Fibroblast of lung (primary cell): Measurements from ENCODE around the gene CLPTM1. TPM values are rescaled to one million over a fixed set of nuclear protein-coding genes. Genes with fewer than 3 reads are reported as not detected.
A peak's percentile ranks its signal among the peaks of the same experiment; 100 is the strongest.

Experiments
- DNase-seq, 2 donors: peaks; one replicate each; pipeline versions ENCODE4 v3.0.0 to v3.0.0-alpha.2; 2010; ENCODE audit warnings: low read depth in 2 of 2
- H2AFZ ChIP-seq: 2 replicates; pipeline ENCODE4 v1.5.1; 2012; ENCODE audit warnings: low read length, control low read depth, inconsistent platforms
- H3K27ac ChIP-seq: 2 replicates; pipeline ENCODE4 v1.5.1; 2011; ENCODE audit warnings: low read length, control low read depth; ENCODE audit not compliant: insufficient read depth
- H3K27me3 ChIP-seq: 2 replicates; pipeline ENCODE4 v1.5.1; 2011; ENCODE audit warnings: mild to moderate bottlenecking, low read length; ENCODE audit not compliant: control insufficient read depth, insufficient read depth
- H3K36me3 ChIP-seq: 2 replicates; pipeline ENCODE4 v1.5.1; 2011; ENCODE audit warnings: low read length; ENCODE audit not compliant: control insufficient read depth, insufficient read depth
- H3K4me1 ChIP-seq: 2 replicates; pipeline ENCODE4 v1.5.1; 2011; ENCODE audit warnings: low read length; ENCODE audit not compliant: control insufficient read depth, insufficient read depth; ENCODE audit errors: extremely low read depth
- H3K4me2 ChIP-seq: 2 replicates; pipeline ENCODE4 v1.5.1; 2011; ENCODE audit warnings: low read length, control low read depth; ENCODE audit not compliant: insufficient read depth; ENCODE audit errors: extremely low read depth
- H3K4me3 ChIP-seq, 4 experiments: fragments of 200-600 bp in 1 of 4; sonication (generic) in 1 of 4; replicated peaks in 1 of 4; 2 replicates each; pipeline ENCODE4 v1.5.1; 2011 to 2016; ENCODE audit warnings: low read length in 4 of 4, low read depth in 3 of 4, mild to moderate bottlenecking in 3 of 4, control low read depth in 2 of 4, inconsistent platforms in 1 of 4, mixed read lengths in 1 of 4; ENCODE audit not compliant: insufficient read depth in 1 of 4; ENCODE audit errors: control extremely low read depth in 1 of 4
- H3K79me2 ChIP-seq: 2 replicates; pipeline ENCODE4 v1.5.1; 2012; ENCODE audit warnings: mild to moderate bottlenecking, low read length, inconsistent platforms; ENCODE audit not compliant: control insufficient read depth, insufficient read depth
- H3K9ac ChIP-seq: 2 replicates; pipeline ENCODE4 v1.5.1; 2011; ENCODE audit warnings: mild to moderate bottlenecking, low read length, control low read depth; ENCODE audit not compliant: insufficient read depth
- H3K9me3 ChIP-seq: 2 replicates; pipeline ENCODE4 v1.5.1; 2012; ENCODE audit warnings: low read depth, low read length; ENCODE audit not compliant: control insufficient read depth, insufficient read depth
- H4K20me1 ChIP-seq: 2 replicates; pipeline ENCODE4 v1.5.1; 2011; ENCODE audit warnings: low read length; ENCODE audit not compliant: control insufficient read depth, insufficient read depth; ENCODE audit errors: extremely low read depth
- EZH2 ChIP-seq: IDR thresholded peaks from 2 replicates; pipeline ENCODE4 v1.5.1; 2012; ENCODE audit warnings: low read length, control low read depth, mild to moderate bottlenecking; ENCODE audit errors: missing control alignments
- polyA plus RNA-seq, 2 donors: library from polyadenylated mRNA; depleted of rRNA in 1 of 2; stranded (reverse) in 1 of 2; unstranded in 1 of 2; fragments of >200 nt; gene quantifications; 2 replicates each; pipeline ENCODE4 v1.2.1, GENCODE V29; 2011 to 2012; ENCODE audit warnings: missing spikeins in 1 of 2
- total RNA-seq: library from RNA; depleted of rRNA; stranded (reverse); fragments of >200 nt; gene quantifications from 2 replicates; pipeline ENCODE4 v1.2.1, GENCODE V29; 2014
- TF ChIP-seq, protein P1 (sequence below), 2 donors: IDR thresholded peaks in 1 of 2; conservative IDR thresholded peaks in 1 of 2; 1 replicate in 1 of 2; 2 replicates in 1 of 2; pipeline ENCODE4 v1.5.1; 2011 to 2012; ENCODE audit warnings: low read length in 2 of 2, control low read depth in 1 of 2, inconsistent platforms in 1 of 2, low read depth in 1 of 2, mild to moderate bottlenecking in 1 of 2

Gene CLPTM1
- total and polyA plus RNA-seq, 2 donors (not counting 1 experiment from before 2014, with no cell fraction given), result 46.7 to 54.4 TPM

DNA sequence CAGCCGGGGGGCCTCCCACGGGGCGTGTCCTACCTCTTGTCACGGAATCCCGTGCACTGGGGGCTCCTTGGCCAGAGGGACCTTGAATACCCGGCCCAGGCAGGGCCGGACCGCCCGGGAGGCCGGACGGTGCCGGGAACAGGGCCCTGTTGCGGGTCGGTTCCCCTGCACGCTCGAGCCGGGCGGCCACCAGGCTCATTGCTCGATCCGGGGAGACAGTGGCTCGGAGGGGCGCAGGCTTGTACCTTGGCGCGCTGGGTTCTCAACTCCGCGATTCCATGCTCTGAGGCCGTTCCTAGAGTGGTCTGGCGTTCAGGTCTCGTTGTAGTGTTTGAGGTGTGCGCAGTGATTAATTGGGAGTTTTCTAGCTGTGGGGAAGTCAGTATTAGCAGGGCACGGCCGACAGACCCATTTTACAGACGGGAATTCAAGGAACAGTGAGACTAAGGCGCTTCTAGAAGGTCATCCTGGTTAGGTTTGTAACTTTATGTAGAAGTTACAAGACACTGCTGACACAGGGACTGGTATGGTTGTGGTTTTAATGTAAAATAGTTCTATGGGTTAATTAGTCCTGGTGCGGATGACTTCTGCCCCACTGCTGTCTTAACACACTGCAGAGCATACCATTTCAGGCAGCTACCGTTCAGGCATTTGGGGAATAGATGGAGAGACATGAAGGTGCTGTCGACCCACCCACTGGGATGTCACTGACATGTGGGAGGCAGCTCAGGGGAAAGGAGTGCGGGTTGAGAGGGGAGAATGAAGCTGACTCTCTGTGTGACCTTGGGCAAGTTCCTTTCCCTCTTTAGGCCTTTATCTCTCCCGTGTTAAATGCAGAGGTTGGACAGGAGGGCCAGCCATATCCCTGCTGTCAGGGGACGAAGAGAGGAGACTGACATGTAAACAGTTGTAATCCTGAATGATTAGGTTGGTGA, 592 bp downstream of the CLPTM1 start:
- peak in 1 of 2 donors; percentile 2 for DNase-seq
- Histone ChIP-seq H3K4me3 (peak overlapping the region; percentile 83 to 98 (median 92)), H3K9me3 (no peaks in the 10 kb centered on the region), H3K4me2 (peak overlapping the region; percentile 98), H3K36me3 (peaks cover 2% of the 10 kb centered on the region), H3K79me2 (peaks cover 56% of the 10 kb centered on the region), H2AFZ (peak overlapping the region; percentile 31), H3K9ac (peak overlapping the region; percentile 92), H4K20me1 (no peaks in the 10 kb centered on the region), H3K27me3 (no peaks in the 10 kb centered on the region), H3K27ac (peak overlapping the region; percentile 94), H3K4me1 (peaks cover 7% of the 10 kb centered on the region)
- TF ChIP-seq, protein P1, sequence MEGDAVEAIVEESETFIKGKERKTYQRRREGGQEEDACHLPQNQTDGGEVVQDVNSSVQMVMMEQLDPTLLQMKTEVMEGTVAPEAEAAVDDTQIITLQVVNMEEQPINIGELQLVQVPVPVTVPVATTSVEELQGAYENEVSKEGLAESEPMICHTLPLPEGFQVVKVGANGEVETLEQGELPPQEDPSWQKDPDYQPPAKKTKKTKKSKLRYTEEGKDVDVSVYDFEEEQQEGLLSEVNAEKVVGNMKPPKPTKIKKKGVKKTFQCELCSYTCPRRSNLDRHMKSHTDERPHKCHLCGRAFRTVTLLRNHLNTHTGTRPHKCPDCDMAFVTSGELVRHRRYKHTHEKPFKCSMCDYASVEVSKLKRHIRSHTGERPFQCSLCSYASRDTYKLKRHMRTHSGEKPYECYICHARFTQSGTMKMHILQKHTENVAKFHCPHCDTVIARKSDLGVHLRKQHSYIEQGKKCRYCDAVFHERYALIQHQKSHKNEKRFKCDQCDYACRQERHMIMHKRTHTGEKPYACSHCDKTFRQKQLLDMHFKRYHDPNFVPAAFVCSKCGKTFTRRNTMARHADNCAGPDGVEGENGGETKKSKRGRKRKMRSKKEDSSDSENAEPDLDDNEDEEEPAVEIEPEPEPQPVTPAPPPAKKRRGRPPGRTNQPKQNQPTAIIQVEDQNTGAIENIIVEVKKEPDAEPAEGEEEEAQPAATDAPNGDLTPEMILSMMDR (conservative IDR thresholded peaks at IDR 0.05 in 1 of 2, IDR thresholded peaks at IDR 0.05 in 1 of 2; ENCODE audit: low read depth in 1 of 2, low read length in 2 of 2), result no peak
- no peak for TF ChIP-seq EZH2

DNA sequence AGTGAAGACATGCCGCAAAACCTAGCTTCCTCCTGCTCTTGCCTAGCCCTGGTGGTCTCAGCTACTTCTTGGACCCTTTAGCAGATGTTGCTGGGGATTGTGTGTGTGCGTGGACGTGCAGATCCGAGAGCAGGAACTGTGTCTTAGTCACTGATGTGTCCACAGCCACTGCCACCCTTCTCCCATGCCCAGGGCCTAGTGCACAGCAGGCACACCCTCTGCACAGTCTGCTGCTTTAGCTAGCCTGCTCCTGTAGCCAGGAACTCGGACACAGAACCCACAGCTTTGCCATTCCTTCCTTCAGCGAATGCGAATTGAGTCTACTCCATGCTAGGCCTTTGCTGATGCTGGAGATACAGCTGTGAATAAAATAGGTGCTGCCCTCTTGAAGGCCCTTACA, 2.3 kb downstream of the CLPTM1 start:
- Histone ChIP-seq H4K20me1 (no peaks in the 10 kb centered on the region), H3K9ac (no peak overlapping the region), H3K4me2 (no peak overlapping the region), H2AFZ (no peak overlapping the region), H3K27ac (no peak overlapping the region), H3K9me3 (no peaks in the 10 kb centered on the region), H3K27me3 (no peaks in the 10 kb centered on the region), H3K4me1 (peaks cover 7% of the 10 kb centered on the region), H3K79me2 (peaks cover 69% of the 10 kb centered on the region), H3K36me3 (peaks cover 6% of the 10 kb centered on the region), H3K4me3 (no peak overlapping the region)
- DNase-seq, result no peak
- TF ChIP-seq, protein P1 (conservative IDR thresholded peaks at IDR 0.05 in 1 of 2, IDR thresholded peaks at IDR 0.05 in 1 of 2; ENCODE audit: low read depth in 1 of 2, low read length in 2 of 2), result no peak
- TF ChIP-seq EZH2, result no peak

DNA sequence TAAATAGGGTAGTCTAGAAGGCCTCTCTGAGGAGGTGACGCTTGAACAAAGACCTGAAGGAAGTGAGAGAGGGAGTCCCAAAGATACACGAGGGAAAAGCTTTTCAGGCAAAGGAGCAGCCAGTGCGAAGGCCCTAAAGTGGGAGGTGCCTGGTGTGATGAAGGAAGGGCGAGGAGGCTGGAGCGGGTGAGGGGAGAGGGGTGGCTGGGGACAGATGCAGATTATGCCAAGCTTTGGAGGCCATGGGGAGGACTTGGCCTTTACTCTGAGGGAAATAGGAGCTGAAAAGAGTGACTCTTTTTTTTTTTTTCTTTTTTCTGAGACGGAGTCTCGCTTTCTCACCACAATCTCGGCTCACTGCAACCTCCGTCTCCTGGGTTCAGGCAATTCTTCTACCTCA, 2.9 kb downstream of the CLPTM1 start:
- Histone ChIP-seq H3K9ac (no peak overlapping the region), H3K27ac (no peak overlapping the region), H3K4me2 (no peak overlapping the region), H3K9me3 (no peaks in the 10 kb centered on the region), H2AFZ (no peak overlapping the region), H3K4me1 (peaks cover 7% of the 10 kb centered on the region), H4K20me1 (no peaks in the 10 kb centered on the region), H3K4me3 (no peak overlapping the region), H3K36me3 (peaks cover 6% of the 10 kb centered on the region), H3K79me2 (peaks cover 69% of the 10 kb centered on the region), H3K27me3 (no peaks in the 10 kb centered on the region)
- DNase-seq, result no peak
- TF ChIP-seq, protein P1 (conservative IDR thresholded peaks at IDR 0.05 in 1 of 2, IDR thresholded peaks at IDR 0.05 in 1 of 2; ENCODE audit: low read depth in 1 of 2, low read length in 2 of 2), result no peak
- no peak for TF ChIP-seq EZH2
